CD4-positive, alpha-beta memory T cell (primary cell): Measurements from ENCODE around the gene CSNK2A1. TPM values are rescaled to one million over a fixed set of nuclear protein-coding genes. Genes with fewer than 3 reads are reported as not detected.

Experiments
- CTCF ChIA-PET: fragments of 350-600 bp; sonication (Branson Sonifier 250); formaldehyde crosslinking; loops from one replicate; lab custom pipeline; 2021; ENCODE audit warnings: inconsistent platforms; ENCODE audit not compliant: partially characterized antibody; lab: Charles Lee
- POLR2A ChIA-PET: fragments of 350-600 bp; sonication (Branson Sonifier 250); formaldehyde crosslinking; loops from one replicate; lab custom pipeline; 2021; ENCODE audit not compliant: partially characterized antibody; lab: Charles Lee
- DNase-seq, 5 donors: peaks; one replicate each; pipeline versions ENCODE4 v3.0.0 to v3.0.0-alpha.2; 2020 to 2022; ENCODE audit warnings: mixed read lengths in 1 of 5
- H3K27ac ChIP-seq: one replicate; pipeline ENCODE4 v1.7.0; 2013; ENCODE audit warnings: low read depth, low read length
- H3K27me3 ChIP-seq: 2 replicates; pipeline ENCODE4 v1.7.0; 2013; ENCODE audit warnings: mild to moderate bottlenecking, low read length, moderate library complexity; ENCODE audit not compliant: insufficient read depth
- H3K36me3 ChIP-seq: 2 replicates; pipeline ENCODE4 v1.7.0; 2013; ENCODE audit warnings: mild to moderate bottlenecking, low read length, moderate library complexity; ENCODE audit not compliant: insufficient read depth
- H3K4me1 ChIP-seq: 2 replicates; pipeline ENCODE4 v1.7.0; 2013; ENCODE audit warnings: mild to moderate bottlenecking, low read length, moderate library complexity; ENCODE audit not compliant: insufficient read depth
- H3K4me3 ChIP-seq, 2 donors: one replicate each; pipeline ENCODE4 v1.7.0; 2013; ENCODE audit warnings: low read length in 2 of 2, mild to moderate bottlenecking in 1 of 2
- H3K9me3 ChIP-seq, 2 donors: one replicate each; pipeline ENCODE4 v1.7.0; 2013; ENCODE audit warnings: low read length in 2 of 2, control low read depth in 1 of 2; ENCODE audit not compliant: control insufficient read depth in 1 of 2
- H3K27ac Mint-ChIP-seq, 7 donors: one replicate each; pipeline ENCODE4 v1.8.0; 2020 to 2021; ENCODE audit warnings: mixed read lengths in 7 of 7, mild to moderate bottlenecking in 6 of 7, inconsistent platforms in 3 of 7, moderate library complexity in 3 of 7
- H3K27me3 Mint-ChIP-seq, 2 donors: one replicate each; pipeline ENCODE4 v1.8.0; 2020 to 2021; ENCODE audit warnings: mixed read lengths in 2 of 2
- H3K36me3 Mint-ChIP-seq, 2 donors: one replicate each; pipeline ENCODE4 v1.8.0; 2020 to 2021; ENCODE audit warnings: mixed read lengths in 2 of 2, inconsistent platforms in 1 of 2, mild to moderate bottlenecking in 1 of 2
- H3K4me1 Mint-ChIP-seq, 4 donors: one replicate each; pipeline ENCODE4 v1.8.0; 2020 to 2021; ENCODE audit warnings: mixed read lengths in 4 of 4, mild to moderate bottlenecking in 1 of 4
- H3K4me3 Mint-ChIP-seq, 8 donors: one replicate each; pipeline ENCODE4 v1.8.0; 2020 to 2021; ENCODE audit warnings: mixed read lengths in 8 of 8, mild to moderate bottlenecking in 7 of 8, moderate library complexity in 6 of 8, inconsistent platforms in 3 of 8
- H3K9me3 Mint-ChIP-seq, 8 donors: one replicate each; pipeline ENCODE4 v1.8.0; 2020 to 2021; ENCODE audit warnings: mixed read lengths in 8 of 8, mild to moderate bottlenecking in 5 of 8, inconsistent platforms in 3 of 8, moderate library complexity in 1 of 8
- intact Hi-C: fragments of 100-400 bp; cut with micrococcal nuclease; formaldehyde crosslinking; loops from one replicate; pipeline ENCODE4 v1.15.1; 2023
- polyA plus RNA-seq, 2 donors: library from polyadenylated mRNA; unstranded; fragments of 300-500 nt; fragmentation: Illumina TruSeq; gene quantifications; one replicate each; pipeline ENCODE4 v1.2.3, GENCODE V29; 2021
- total RNA-seq, 2 experiments: library from RNA; stranded (reverse); gene quantifications; one replicate each; pipeline ENCODE4 v1.2.3, GENCODE V29; 2021

Gene CSNK2A1
- total and polyA plus RNA-seq, 4 experiments from 2014 or later: 45.2 to 87.8 (median 64.9) TPM

- no peak for DNase-seq
- peaks cover 15 to 21% of the 10 kb centered on the region in 2 donors for H3K36me3 Mint-ChIP-seq
- CTCF ChIA-PET: interaction anchor here (0.8 kb wide), 1 partner anchor 12 kb away, joined by 6 read pairs; no protein-coding TSS in a partner anchor
- H3K27ac Mint-ChIP-seq: peak overlapping the region in 1 of 7 donors; percentile 10
- Histone ChIP-seq H3K4me1 (peaks cover 63% of the 10 kb centered on the region), H3K4me3 (no peak overlapping the region), H3K27ac (no peak overlapping the region), H3K9me3 (no peaks in the 10 kb centered on the region), H3K27me3 (no peaks in the 10 kb centered on the region), H3K36me3 (no peaks in the 10 kb centered on the region)
- H3K27me3 Mint-ChIP-seq: no peaks in the 10 kb centered on the region
- peaks cover 51 to 92% (median 76%) of the 10 kb centered on the region in 4 donors for H3K4me1 Mint-ChIP-seq
- POLR2A ChIA-PET: no interaction called here
- intact Hi-C loops: no loop called here
- H3K4me3 Mint-ChIP-seq: peak overlapping the region in 3 of 8 donors; percentile 2 to 17 (median 15)
- H3K9me3 Mint-ChIP-seq: peaks cover 0 to 3% (median 0%) of the 10 kb centered on the region in 8 donors
These were observed 7.1 kb downstream of the CSNK2A1 start for GRCh38 chr20:536426-537010.

- Histone ChIP-seq H3K9me3 (no peaks in the 10 kb centered on the region), H3K4me3 (no peak overlapping the region), H3K36me3 (no peaks in the 10 kb centered on the region), H3K27ac (no peak overlapping the region), H3K4me1 (peaks cover 59% of the 10 kb centered on the region), H3K27me3 (no peaks in the 10 kb centered on the region)
- POLR2A ChIA-PET: no interaction called here
- H3K36me3 Mint-ChIP-seq: peaks cover 15 to 21% of the 10 kb centered on the region in 2 donors
- H3K9me3 Mint-ChIP-seq: peaks cover 0 to 3% (median 0%) of the 10 kb centered on the region in 8 donors
- intact Hi-C loops: no loop called here
- peak overlapping the region in 2 of 7 donors; percentile 14 to 66 for H3K27ac Mint-ChIP-seq
- peaks cover 51 to 89% (median 74%) of the 10 kb centered on the region in 4 donors for H3K4me1 Mint-ChIP-seq
- H3K4me3 Mint-ChIP-seq: peak overlapping the region in 3 of 8 donors; percentile 5 to 47 (median 26)
- H3K27me3 Mint-ChIP-seq: no peaks in the 10 kb centered on the region
- DNase-seq: no peak
- CTCF ChIA-PET: interaction anchor here (0.8 kb wide), 1 partner anchor 12 kb away, joined by 6 read pairs; no protein-coding TSS in a partner anchor
These were observed 7.6 kb downstream of the CSNK2A1 start for GRCh38 chr20:535958-536357.

GRCh38 chr20:533526-533925, 10.1 kb downstream of the CSNK2A1 start:
- Histone ChIP-seq H3K36me3 (no peaks in the 10 kb centered on the region), H3K4me1 (peaks cover 44% of the 10 kb centered on the region), H3K9me3 (peaks cover 0 to 1% of the 10 kb centered on the region in 2 donors), H3K27me3 (no peaks in the 10 kb centered on the region), H3K27ac (no peak overlapping the region), H3K4me3 (no peak overlapping the region)
- Mint-ChIP-seq H3K27ac (peak overlapping the region in 2 of 7 donors; percentile 16 to 41), H3K4me1 (peaks cover 48 to 78% (median 64%) of the 10 kb centered on the region in 4 donors), H3K36me3 (peaks cover 21 to 22% of the 10 kb centered on the region in 2 donors), H3K9me3 (peaks cover 0 to 2% (median 1%) of the 10 kb centered on the region in 8 donors), H3K4me3 (no peak overlapping the region), H3K27me3 (no peaks in the 10 kb centered on the region)
- CTCF ChIA-PET: no interaction called here
- DNase-seq: no peak
- POLR2A ChIA-PET: no interaction called here
- intact Hi-C loops: no loop called here

GRCh38 chr20:532530-532929, 11.1 kb downstream of the CSNK2A1 start:
- peaks cover 0 to 12% (median 9%) of the 10 kb centered on the region in 8 donors for H3K9me3 Mint-ChIP-seq
- Histone ChIP-seq H3K36me3 (peaks cover 8% of the 10 kb centered on the region), H3K4me3 (no peak overlapping the region), H3K27me3 (no peaks in the 10 kb centered on the region), H3K4me1 (peaks cover 34% of the 10 kb centered on the region), H3K27ac (no peak overlapping the region), H3K9me3 (peaks cover 0 to 5% of the 10 kb centered on the region in 2 donors)
- no peak overlapping the region for H3K4me3 Mint-ChIP-seq
- H3K27me3 Mint-ChIP-seq: no peaks in the 10 kb centered on the region
- POLR2A ChIA-PET: no interaction called here
- H3K36me3 Mint-ChIP-seq: peaks cover 27 to 32% of the 10 kb centered on the region in 2 donors
- CTCF ChIA-PET: interaction anchor here (0.6 kb wide), 1 partner anchor 16 kb away, joined by 3 read pairs; no protein-coding TSS in a partner anchor
- H3K27ac Mint-ChIP-seq: no peak overlapping the region
- no peak for DNase-seq
- intact Hi-C loops: no loop called here
- H3K4me1 Mint-ChIP-seq: peaks cover 39 to 74% (median 58%) of the 10 kb centered on the region in 4 donors

GRCh38 chr20:531608-532007, 12.0 kb downstream of the CSNK2A1 start:
- intact Hi-C loops: no loop called here
- H3K27ac ChIP-seq: no peak overlapping the region
- peaks cover 0 to 5% of the 10 kb centered on the region in 2 donors for H3K9me3 ChIP-seq
- no peak overlapping the region for H3K4me3 ChIP-seq
- peaks cover 5 to 21% (median 17%) of the 10 kb centered on the region in 8 donors for H3K9me3 Mint-ChIP-seq
- H3K36me3 Mint-ChIP-seq: peaks cover 36 to 41% of the 10 kb centered on the region in 2 donors
- no peak overlapping the region for H3K27ac Mint-ChIP-seq
- no peak for DNase-seq
- H3K36me3 ChIP-seq: peaks cover 12% of the 10 kb centered on the region
- POLR2A ChIA-PET: interaction anchor here (0.7 kb wide), 1 partner anchor 94 kb away, joined by 3 read pairs; no protein-coding TSS in a partner anchor
- no peak overlapping the region for H3K4me3 Mint-ChIP-seq
- CTCF ChIA-PET: no interaction called here
- H3K4me1 ChIP-seq: peaks cover 25% of the 10 kb centered on the region
- H3K27me3 Mint-ChIP-seq: no peaks in the 10 kb centered on the region
- no peaks in the 10 kb centered on the region for H3K27me3 ChIP-seq
- H3K4me1 Mint-ChIP-seq: peaks cover 36 to 68% (median 53%) of the 10 kb centered on the region in 4 donors

- H3K4me3 Mint-ChIP-seq: no peak overlapping the region
- H3K27ac ChIP-seq: no peak overlapping the region
- H3K27me3 ChIP-seq: no peaks in the 10 kb centered on the region
- intact Hi-C loops: no loop called here
- H3K9me3 ChIP-seq: peaks cover 0 to 5% of the 10 kb centered on the region in 2 donors
- peaks cover 27 to 55% (median 41%) of the 10 kb centered on the region in 4 donors for H3K4me1 Mint-ChIP-seq
- CTCF ChIA-PET: no interaction called here
- H3K36me3 Mint-ChIP-seq: peaks cover 43 to 51% of the 10 kb centered on the region in 2 donors
- H3K4me3 ChIP-seq: no peak overlapping the region
- POLR2A ChIA-PET: no interaction called here
- no peak overlapping the region for H3K27ac Mint-ChIP-seq
- H3K4me1 ChIP-seq: peaks cover 15% of the 10 kb centered on the region
- H3K9me3 Mint-ChIP-seq: peaks cover 5 to 28% (median 22%) of the 10 kb centered on the region in 8 donors
- no peaks in the 10 kb centered on the region for H3K27me3 Mint-ChIP-seq
- peaks cover 12% of the 10 kb centered on the region for H3K36me3 ChIP-seq
- no peak for DNase-seq
These were observed 13.3 kb downstream of the CSNK2A1 start for GRCh38 chr20:530321-530720.

- Histone ChIP-seq H3K4me3 (no peak overlapping the region), H3K9me3 (peaks cover 0 to 5% of the 10 kb centered on the region in 2 donors), H3K36me3 (peaks cover 12% of the 10 kb centered on the region), H3K4me1 (peaks cover 15% of the 10 kb centered on the region), H3K27ac (no peak overlapping the region), H3K27me3 (no peaks in the 10 kb centered on the region)
- Mint-ChIP-seq H3K27ac (peak overlapping the region in 1 of 7 donors; percentile 29), H3K4me3 (no peak overlapping the region), H3K9me3 (peaks cover 5 to 28% (median 22%) of the 10 kb centered on the region in 8 donors), H3K27me3 (no peaks in the 10 kb centered on the region), H3K36me3 (peaks cover 42 to 56% of the 10 kb centered on the region in 2 donors), H3K4me1 (peaks cover 23 to 44% (median 31%) of the 10 kb centered on the region in 4 donors)
- ChIA-PET CTCF (no interaction called here), POLR2A (no interaction called here)
- DNase-seq: no peak
- intact Hi-C loops: no loop called here
These were observed 14.5 kb downstream of the CSNK2A1 start for GRCh38 chr20:528923-529604.
